ENCODE data around the gene FILIP1L. TPM values are rescaled to one million over a fixed set of nuclear protein-coding genes. Genes with fewer than 3 reads are reported as not detected.

FILIP1L gene
- total RNA-seq, 1 experiment from 2014 or later = 0.07 TPM

DNA sequence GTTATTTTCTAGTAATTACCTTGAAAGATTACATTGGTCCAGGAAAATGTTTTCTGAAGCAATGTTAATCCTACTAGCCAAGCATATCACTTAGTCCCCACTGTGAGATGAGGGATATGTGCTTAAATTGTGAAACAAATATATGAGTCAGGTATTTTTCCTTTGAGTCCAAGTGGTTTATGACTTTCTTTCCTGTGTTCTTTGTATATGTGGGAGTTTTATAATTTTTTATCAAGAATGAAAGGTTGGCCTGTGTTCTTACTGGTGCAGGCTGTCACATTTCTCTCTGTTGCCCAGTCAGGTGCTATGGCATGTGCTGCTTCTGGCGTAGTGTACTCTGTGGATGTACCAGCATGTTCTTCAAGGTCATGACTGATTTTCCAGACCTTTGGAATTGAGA, 149.2 kb downstream of the FILIP1L start:
- no peak overlapping the region for H3K18ac ChIP-seq (ENCODE audit: insufficient read length, low read depth, low read length)
- H3K56ac ChIP-seq (ENCODE audit: insufficient read length, low read depth, low read length) = no peak overlapping the region
- no peak overlapping the region for H3T11ph ChIP-seq (ENCODE audit: low read length)
- DNase-seq = no peak
- H2BK12ac ChIP-seq (ENCODE audit: insufficient read length, low read depth, low read length) = no peak overlapping the region
- no peak overlapping the region for H2BK20ac ChIP-seq (ENCODE audit: low read depth, low read length, poor library complexity, severe bottlenecking)
- H4K5ac ChIP-seq (ENCODE audit: insufficient read length, low read depth, low read length) = no peak overlapping the region
- no peak overlapping the region for H2AFZ ChIP-seq (ENCODE audit: low read length)
- no peak overlapping the region for H4K8ac ChIP-seq (replicated peaks; ENCODE audit: insufficient read length, low read depth, low read length)
- H4K20me1 ChIP-seq (ENCODE audit: control insufficient read depth, insufficient read depth, insufficient read length) = no peaks in the 10 kb centered on the region
- H2BK120ac ChIP-seq (ENCODE audit: low read depth, low read length, poor library complexity, severe bottlenecking) = no peak overlapping the region
- no peak overlapping the region for H3K23ac ChIP-seq (ENCODE audit: insufficient read length, low read depth, low read length)
- H3K4me1 Mint-ChIP-seq = no peaks in the 10 kb centered on the region
- no peaks in the 10 kb centered on the region for H3K9me3 Mint-ChIP-seq
- H3K36me3 Mint-ChIP-seq (ENCODE audit: insufficient read depth in 1 of 3, low read depth in 3 of 3) = no peaks in the 10 kb centered on the region
- H3K9ac ChIP-seq (ENCODE audit: extremely low read depth, insufficient read length, low read length) = no peak overlapping the region
- no peaks in the 10 kb centered on the region for H3K23me2 ChIP-seq (ENCODE audit: insufficient read length, low read depth, low read length, poor library complexity, severe bottlenecking)
- H3K79me2 ChIP-seq (ENCODE audit: insufficient read depth, low read length) = no peaks in the 10 kb centered on the region
- no peaks in the 10 kb centered on the region for H3K27me3 Mint-ChIP-seq (ENCODE audit: low read depth)
- no peak overlapping the region for H3K4me2 ChIP-seq (ENCODE audit: insufficient read depth, insufficient read length, low read length)
- no peak overlapping the region for H2BK15ac ChIP-seq (ENCODE audit: low read depth, low read length)
- no peak overlapping the region for H3K14ac ChIP-seq (ENCODE audit: insufficient read depth, low read length)
- H3K79me1 ChIP-seq (ENCODE audit: insufficient read depth, low read depth, low read length, poor library complexity, severe bottlenecking) = no peaks in the 10 kb centered on the region
- H2AK5ac ChIP-seq (ENCODE audit: insufficient read length, low read length) = no peak overlapping the region
- H3K27me3 ChIP-seq (ENCODE audit: insufficient read depth, low read length) = no peaks in the 10 kb centered on the region
- TF ChIP-seq, protein P1, sequence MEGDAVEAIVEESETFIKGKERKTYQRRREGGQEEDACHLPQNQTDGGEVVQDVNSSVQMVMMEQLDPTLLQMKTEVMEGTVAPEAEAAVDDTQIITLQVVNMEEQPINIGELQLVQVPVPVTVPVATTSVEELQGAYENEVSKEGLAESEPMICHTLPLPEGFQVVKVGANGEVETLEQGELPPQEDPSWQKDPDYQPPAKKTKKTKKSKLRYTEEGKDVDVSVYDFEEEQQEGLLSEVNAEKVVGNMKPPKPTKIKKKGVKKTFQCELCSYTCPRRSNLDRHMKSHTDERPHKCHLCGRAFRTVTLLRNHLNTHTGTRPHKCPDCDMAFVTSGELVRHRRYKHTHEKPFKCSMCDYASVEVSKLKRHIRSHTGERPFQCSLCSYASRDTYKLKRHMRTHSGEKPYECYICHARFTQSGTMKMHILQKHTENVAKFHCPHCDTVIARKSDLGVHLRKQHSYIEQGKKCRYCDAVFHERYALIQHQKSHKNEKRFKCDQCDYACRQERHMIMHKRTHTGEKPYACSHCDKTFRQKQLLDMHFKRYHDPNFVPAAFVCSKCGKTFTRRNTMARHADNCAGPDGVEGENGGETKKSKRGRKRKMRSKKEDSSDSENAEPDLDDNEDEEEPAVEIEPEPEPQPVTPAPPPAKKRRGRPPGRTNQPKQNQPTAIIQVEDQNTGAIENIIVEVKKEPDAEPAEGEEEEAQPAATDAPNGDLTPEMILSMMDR (conservative IDR thresholded peaks at IDR 0.05) = no peak
- no peaks in the 10 kb centered on the region for H3K9me3 ChIP-seq (ENCODE audit: control insufficient read depth, low read depth, low read length)
- H3K27ac Mint-ChIP-seq = no peak overlapping the region; a peak in 1 of 7 replicates
- H3K4ac ChIP-seq (ENCODE audit: low read depth, low read length) = no peak overlapping the region
- no CpG with 5 or more reads among the region's 1 CpG for whole genome bisulfite sequencing (ENCODE audit: extremely low coverage, insufficient read length, low lambda C conversion rate)
- no peak overlapping the region for H3K4me3 Mint-ChIP-seq
- H2BK5ac ChIP-seq (ENCODE audit: insufficient read length, low read length) = no peak overlapping the region
- no peak overlapping the region for H3K27ac ChIP-seq (ENCODE audit: insufficient read length, low read depth, low read length)
- no peaks in the 10 kb centered on the region; the same call in 1 of the 2 replicates for H3K4me1 ChIP-seq (ENCODE audit: insufficient read depth, low read length)
- H4K91ac ChIP-seq (ENCODE audit: insufficient read length, low read depth, low read length) = no peak overlapping the region
